Heart left ventricle (tissue), 16 donors: ENCODE results near the gene RNF212. TPM values are rescaled to one million over a fixed set of nuclear protein-coding genes. Genes with fewer than 3 reads are reported as not detected.

Experiments
- ATAC-seq, 4 donors: fragments of 200-7000 bp; cut with Tn5 transposase; one replicate each; pipeline ENCODE4 v1.9.1; 2020 to 2022; ENCODE audit warnings: moderate library complexity in 4 of 4, mild to moderate bottlenecking in 3 of 4, moderate number of reproducible peaks in 1 of 4
- DNase-seq, 5 donors: peaks; one replicate each; pipeline ENCODE4 v3.0.0-alpha.2; 2020
- H3K27ac ChIP-seq, 12 donors: fragments of 200-600 bp; sonication (generic) in 4 of 12; one replicate each; pipeline versions ENCODE4 v1.5.0 to v1.8.0; 2016 to 2022; ENCODE audit warnings: mild to moderate bottlenecking in 2 of 12
- H3K27me3 ChIP-seq, 9 donors: fragments of 200-600 bp; sonication (generic) in 2 of 9; one replicate each; pipeline versions ENCODE4 v1.5.1 to v1.8.0; 2016 to 2022; ENCODE audit warnings: mild to moderate bottlenecking in 3 of 9
- H3K36me3 ChIP-seq, 9 donors: fragments of 200-600 bp; sonication (generic) in 2 of 9; one replicate each; pipeline versions ENCODE4 v1.5.0 to v1.8.0; 2018 to 2022; ENCODE audit warnings: mild to moderate bottlenecking in 2 of 9
- H3K4me1 ChIP-seq, 12 donors: fragments of 200-600 bp; sonication (generic) in 4 of 12; one replicate each; pipeline versions ENCODE4 v1.5.0 to v1.8.0; 2016 to 2022; ENCODE audit warnings: mild to moderate bottlenecking in 3 of 12
- H3K4me3 ChIP-seq, 12 donors: fragments of 200-600 bp; sonication (generic) in 4 of 12; one replicate each; pipeline versions ENCODE4 v1.5.0 to v1.8.0; 2017 to 2022; ENCODE audit warnings: mild to moderate bottlenecking in 9 of 12, moderate library complexity in 4 of 12
- H3K9me3 ChIP-seq, 12 donors: fragments of 200-600 bp; sonication (generic) in 4 of 12; one replicate each; pipeline versions ENCODE4 v1.5.0 to v1.8.0; 2016 to 2022; ENCODE audit warnings: mild to moderate bottlenecking in 1 of 12
- POLR2A ChIP-seq, 2 donors: fragments of 450-650 bp; IDR thresholded peaks; one replicate each; pipeline ENCODE4 v1.6.1; 2017; ENCODE audit warnings: antibody characterized with exemption in 2 of 2, mild to moderate bottlenecking in 2 of 2, moderate library complexity in 2 of 2
- WGBS, 4 donors: extraction: QIAGEN DNeasy Blood & Tissue Kit in 2 of 4; methylation state at CpG; one replicate each; pipeline versions ENCODE4 v1.1.5 to v1.1.7; 2013 to 2018; 5-methylcytosine and 5-hydroxymethylcytosine counted together
- intact Hi-C, 10 donors: fragments of 100-400 bp; cut with DNase I; formaldehyde crosslinking; loops; one replicate each; pipeline versions ENCODE4 v1.11.1 to v1.14.2; 2022
- polyA plus RNA-seq, 2 donors: library from polyadenylated mRNA; stranded (reverse); fragments of 200-250 nt; gene quantifications; one replicate each; pipeline ENCODE4 v1.2.3, GENCODE V29; 2013
- total RNA-seq, 9 donors: library from RNA; depleted of rRNA in 2 of 9; stranded (reverse); fragments of >200 nt in 2 of 9; fragmentation: NEBNext Ultra II Directional in 3 of 9; extraction: Animal tissue kit (Norgen Biotek cat#: 25700) in 3 of 9; gene quantifications; one replicate each; pipeline versions ENCODE4 v1.1.0 to v1.2.4, GENCODE V29; 2016 to 2023
- TF ChIP-seq, protein P1 (sequence below), 12 donors: fragments of 200-600 bp; sonication (generic) in 4 of 12; IDR thresholded peaks; one replicate each; pipeline versions ENCODE4 v1.5.0 to v1.8.0; 2018 to 2022; ENCODE audit warnings: antibody characterized with exemption in 12 of 12, mild to moderate bottlenecking in 5 of 12
- donor health status: ischemic (EF 13 %, LVEDD 7.1; RV severe dilation, severe dysfunction).
- donor health status: healthy with polysubstance abuse.
- donor health status: DM: no; HTN: yes; CAD: no.
- donor health status: DM: no; HTN: no; CAD: no.
- donor health status: ischemic (EF 25% LVEDD 6.9; RV normal size, moderate dysfunction).
- donor health status: ischemic (EF 25% LVEDD 5.7; RV mildly dilated, moderate dysfunction).
- donor health status: healthy.
- donor health status: DM: yes; HTN: yes; CAD: no.
- donor health status: ischemic (EF 35%, LVEDD 5.7; RV mildly dilated, moderate dysfunction).
- donor health status: nonischemic (EF 11% LVEDD 7.7; RV severe dilation, severe dysfunction).
- donor health status: DM: yes; HTN: yes; CAD: no.
- donor health status: PGD.
- donor health status: ischemic (EF 29% LVEDD 5.4; RV normal size, mild dysfunction).
- donor health status: nonischemic (EF 23%, LVEDD 6.1; RV moderate dilation, normal function).

Gene RNF212
- total and polyA plus RNA-seq, 11 donors: 0.25 to 1.6 (median 0.48) TPM; not detected in 4

DNA sequence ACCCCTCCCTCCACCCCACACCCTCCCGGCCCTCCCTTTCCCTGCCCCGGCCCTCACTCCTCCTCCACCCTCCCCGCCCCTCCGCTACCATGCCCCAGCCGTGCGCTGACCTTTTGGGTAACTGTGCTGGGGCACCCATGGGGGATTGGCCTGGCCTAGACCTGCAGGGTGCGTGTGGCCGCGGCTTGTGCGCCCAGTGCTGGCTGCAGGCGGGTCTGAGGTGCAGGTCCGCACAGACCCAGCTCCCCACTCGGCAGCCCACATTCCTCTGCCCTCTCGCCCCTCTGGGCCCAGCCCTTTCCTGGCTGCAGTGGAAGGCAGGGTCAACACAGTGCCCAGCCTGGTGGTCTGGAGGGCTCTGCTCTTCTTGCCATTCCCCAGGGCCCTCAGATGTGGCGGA, 77.3 kb downstream of the RNF212 start:
- intact Hi-C loops: no loop called here
- Histone ChIP-seq H3K4me3 (no peak overlapping the region), H3K36me3 (no peaks in the 10 kb centered on the region), H3K4me1 (peaks cover 0 to 24% (median 0%) of the 10 kb centered on the region in 12 donors), H3K27me3 (peaks cover 0 to 39% (median 3%) of the 10 kb centered on the region in 9 donors), H3K9me3 (no peaks in the 10 kb centered on the region), H3K27ac (peak overlapping the region in 1 of 12 donors; percentile 30)
- ATAC-seq (no peak), DNase-seq (no peak)
- TF ChIP-seq, protein P1, sequence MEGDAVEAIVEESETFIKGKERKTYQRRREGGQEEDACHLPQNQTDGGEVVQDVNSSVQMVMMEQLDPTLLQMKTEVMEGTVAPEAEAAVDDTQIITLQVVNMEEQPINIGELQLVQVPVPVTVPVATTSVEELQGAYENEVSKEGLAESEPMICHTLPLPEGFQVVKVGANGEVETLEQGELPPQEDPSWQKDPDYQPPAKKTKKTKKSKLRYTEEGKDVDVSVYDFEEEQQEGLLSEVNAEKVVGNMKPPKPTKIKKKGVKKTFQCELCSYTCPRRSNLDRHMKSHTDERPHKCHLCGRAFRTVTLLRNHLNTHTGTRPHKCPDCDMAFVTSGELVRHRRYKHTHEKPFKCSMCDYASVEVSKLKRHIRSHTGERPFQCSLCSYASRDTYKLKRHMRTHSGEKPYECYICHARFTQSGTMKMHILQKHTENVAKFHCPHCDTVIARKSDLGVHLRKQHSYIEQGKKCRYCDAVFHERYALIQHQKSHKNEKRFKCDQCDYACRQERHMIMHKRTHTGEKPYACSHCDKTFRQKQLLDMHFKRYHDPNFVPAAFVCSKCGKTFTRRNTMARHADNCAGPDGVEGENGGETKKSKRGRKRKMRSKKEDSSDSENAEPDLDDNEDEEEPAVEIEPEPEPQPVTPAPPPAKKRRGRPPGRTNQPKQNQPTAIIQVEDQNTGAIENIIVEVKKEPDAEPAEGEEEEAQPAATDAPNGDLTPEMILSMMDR (IDR thresholded peaks at IDR 0.05): no peak
- no peak for TF ChIP-seq POLR2A (IDR thresholded peaks at IDR 0.05)
- WGBS, 4 donors: 86 to 98% (median 88%) methylated on average over 9 to 15 of the region's 15 CpGs

GRCh38 chr4:1035510-1035909, 77.9 kb downstream of the RNF212 start:
- Histone ChIP-seq H3K27me3 (peaks cover 0 to 35% (median 3%) of the 10 kb centered on the region in 9 donors), H3K4me3 (no peak overlapping the region), H3K4me1 (peaks cover 0 to 22% (median 0%) of the 10 kb centered on the region in 12 donors), H3K36me3 (no peaks in the 10 kb centered on the region), H3K9me3 (no peaks in the 10 kb centered on the region), H3K27ac (peak overlapping the region in 1 of 12 donors; percentile 30)
- intact Hi-C loops: no loop called here
- ATAC-seq (peak in 2 of 4 donors; percentile 30 to 54), DNase-seq (peak in 3 of 5 donors; percentile 43 to 71 (median 56))
- WGBS, 4 donors: 64 to 70% (median 68%) methylated on average over 19 to 26 of the region's 26 CpGs
- no peak for TF ChIP-seq POLR2A (IDR thresholded peaks at IDR 0.05)
- TF ChIP-seq, protein P1 (IDR thresholded peaks at IDR 0.05): no peak

GRCh38 chr4:1033840-1034551, 79.4 kb downstream of the RNF212 start:
- WGBS, 4 donors: 50 to 70% (median 58%) methylated on average over 21 to 35 of the region's 35 CpGs
- Histone ChIP-seq H3K27ac (peak overlapping the region in 6 of 12 donors; percentile 4 to 47 (median 36)), H3K36me3 (no peaks in the 10 kb centered on the region), H3K4me1 (peaks cover 0 to 14% (median 1%) of the 10 kb centered on the region in 12 donors), H3K4me3 (peak overlapping the region in 7 of 12 donors; percentile 6 to 38 (median 19)), H3K27me3 (peaks cover 0 to 50% (median 4%) of the 10 kb centered on the region in 9 donors), H3K9me3 (no peaks in the 10 kb centered on the region)
- peak in 4 of 5 donors; percentile 57 to 81 (median 70) for DNase-seq
- intact Hi-C loops: no loop called here
- TF ChIP-seq, protein P1 (IDR thresholded peaks at IDR 0.05): no peak
- TF ChIP-seq POLR2A (IDR thresholded peaks at IDR 0.05): no peak
- ATAC-seq: peak in 3 of 4 donors; percentile 14 to 61 (median 29)

DNA sequence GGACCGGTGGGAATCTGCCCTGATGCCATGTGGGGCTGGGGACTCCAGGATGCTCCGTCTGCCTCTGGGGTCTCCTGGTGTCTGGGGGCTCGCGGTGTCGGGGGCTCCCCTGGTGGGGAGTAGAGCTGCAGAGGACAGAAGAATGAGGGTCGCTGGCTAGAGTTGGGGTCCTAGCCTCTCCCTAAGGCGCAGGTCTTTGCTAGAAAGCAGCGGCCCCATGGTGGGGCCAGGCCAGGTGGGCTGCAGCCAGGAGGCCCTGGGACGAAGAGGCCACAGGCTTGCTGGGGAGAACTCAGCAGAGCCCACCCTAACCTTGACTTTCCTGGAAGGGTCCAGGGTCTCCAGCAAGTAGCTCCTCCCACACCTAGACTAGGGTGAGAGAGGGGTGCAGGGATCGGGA, 80.5 kb downstream of the RNF212 start:
- Histone ChIP-seq H3K27me3 (peaks cover 0 to 53% (median 4%) of the 10 kb centered on the region in 9 donors), H3K36me3 (no peaks in the 10 kb centered on the region), H3K9me3 (no peaks in the 10 kb centered on the region), H3K4me3 (no peak overlapping the region), H3K27ac (no peak overlapping the region), H3K4me1 (peaks cover 0 to 15% (median 1%) of the 10 kb centered on the region in 12 donors)
- TF ChIP-seq, protein P1 (IDR thresholded peaks at IDR 0.05): no peak
- TF ChIP-seq POLR2A (IDR thresholded peaks at IDR 0.05): no peak
- ATAC-seq (no peak), DNase-seq (no peak)
- 79 to 88% (median 87%) methylated on average over 9 to 10 of the region's 10 CpGs for WGBS, 4 donors
- intact Hi-C loops: no loop called here
